Activated CD8-positive, alpha-beta memory T cell treated with anti-CD3 and anti-CD28 coated beads, Interleukin-2, amount 50 U/mL, for 48 hours (primary cell): ENCODE data around the gene ARHGEF4.

Source experiments
- DNase-seq: peaks from one replicate; pipeline ENCODE4 v3.0.0-alpha.2; 2020

ARHGEF4 gene

DNA sequence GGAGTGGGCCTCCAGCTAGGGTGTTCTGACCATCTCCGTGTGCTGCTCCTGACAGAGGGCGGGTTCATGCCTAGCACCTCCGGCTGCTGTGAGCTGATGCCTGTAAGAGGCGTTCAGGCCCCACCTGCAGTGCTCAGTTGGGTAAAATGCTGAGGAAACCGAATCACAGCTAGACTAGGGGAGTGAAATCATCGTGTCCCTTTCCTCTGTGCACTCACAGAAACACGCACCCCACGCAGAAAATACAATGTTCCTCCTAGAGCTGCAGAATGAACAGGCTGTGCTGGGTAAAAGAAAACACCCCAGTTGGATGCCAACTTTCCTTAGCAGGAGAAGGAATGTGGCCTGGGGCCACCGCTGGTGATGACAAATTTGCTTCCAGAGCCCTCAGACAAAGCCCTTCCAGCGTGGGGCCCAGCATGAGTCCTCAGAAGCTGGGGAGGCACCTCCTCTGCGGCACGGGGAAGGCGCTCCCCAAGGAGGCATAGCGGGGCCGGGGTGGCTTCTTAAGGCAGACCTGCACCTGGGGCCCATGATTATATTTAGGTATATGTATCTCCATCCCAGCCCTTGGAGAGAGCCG is 16.3 kb upstream of the ARHGEF4 start:
- DNase-seq = no peak

DNA sequence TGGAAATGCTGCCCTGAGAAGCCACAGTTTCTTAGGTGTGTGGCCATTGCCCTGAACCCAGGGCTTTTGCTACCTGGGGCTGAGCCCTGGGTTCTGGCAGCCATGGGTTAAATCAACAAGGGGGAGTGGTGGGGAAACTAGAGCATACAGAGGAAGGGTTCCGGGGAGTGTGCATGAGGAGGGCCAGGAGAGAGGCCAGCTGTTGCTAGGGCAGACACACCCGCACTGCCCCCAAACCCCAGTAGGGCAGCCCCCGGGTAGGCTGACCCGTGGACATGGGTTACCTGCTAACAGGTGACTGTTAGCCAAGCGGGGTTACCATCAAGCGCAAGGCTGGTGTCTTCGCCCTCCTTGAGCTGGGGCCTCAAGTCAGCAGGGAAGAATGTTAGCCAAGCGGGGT is 14.8 kb upstream of the ARHGEF4 start:
- no peak for DNase-seq

DNA sequence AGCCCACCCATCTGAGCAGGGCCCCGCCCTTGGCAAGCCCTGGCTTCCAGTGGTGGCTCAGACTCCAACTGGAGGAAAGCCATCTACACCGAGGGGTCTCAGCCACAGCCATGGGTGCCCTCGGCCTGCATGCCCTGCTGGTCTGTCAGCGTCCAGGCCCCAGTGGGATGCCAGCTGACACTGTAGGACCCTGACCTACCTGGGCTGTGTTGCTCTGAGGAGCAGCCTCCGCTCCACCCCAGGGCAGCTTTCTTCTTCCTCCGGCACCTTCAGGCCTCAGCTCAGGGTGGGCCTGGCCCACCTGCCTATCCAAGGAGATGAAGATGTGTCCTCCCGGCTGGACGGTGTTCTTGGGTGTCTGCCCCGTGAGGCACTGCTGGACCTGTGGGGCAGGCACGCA is 13.9 kb upstream of the ARHGEF4 start:
- no peak for DNase-seq

DNA sequence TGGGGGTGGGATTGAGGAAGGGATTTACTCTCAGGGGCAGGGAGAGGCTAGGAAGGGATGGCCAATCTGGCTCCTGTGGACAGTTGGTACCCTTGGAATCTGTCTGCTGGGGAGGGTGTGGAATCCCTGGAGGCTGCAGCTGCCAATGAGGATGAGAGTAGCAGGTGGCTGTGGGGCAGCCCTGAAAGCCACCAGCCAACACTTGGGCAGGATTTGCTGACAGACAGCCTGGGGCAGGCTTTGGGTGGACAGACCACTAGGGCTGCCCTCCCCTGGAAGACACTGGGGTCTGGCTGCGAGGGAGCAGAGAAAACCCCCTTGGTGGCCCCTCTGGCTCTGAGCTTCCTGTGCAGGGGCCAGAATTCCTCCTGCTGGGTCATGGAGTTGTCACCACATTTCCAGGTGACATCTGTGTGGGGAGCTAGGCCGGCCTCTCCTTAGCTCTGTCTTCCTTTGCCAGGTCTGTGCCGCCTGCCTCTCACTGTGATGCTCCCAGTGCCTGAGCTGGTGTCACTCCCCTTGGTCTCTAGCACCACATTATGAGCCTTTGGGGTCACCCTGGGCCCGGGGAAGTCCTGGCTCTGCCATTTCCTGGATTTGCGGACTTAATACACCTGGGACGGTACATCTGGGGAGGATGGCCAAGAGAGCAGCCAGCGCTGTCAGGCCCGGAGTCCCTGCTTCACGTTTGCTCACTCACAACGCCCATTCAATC is 13.4 kb upstream of the ARHGEF4 start:
- no peak for DNase-seq

DNA sequence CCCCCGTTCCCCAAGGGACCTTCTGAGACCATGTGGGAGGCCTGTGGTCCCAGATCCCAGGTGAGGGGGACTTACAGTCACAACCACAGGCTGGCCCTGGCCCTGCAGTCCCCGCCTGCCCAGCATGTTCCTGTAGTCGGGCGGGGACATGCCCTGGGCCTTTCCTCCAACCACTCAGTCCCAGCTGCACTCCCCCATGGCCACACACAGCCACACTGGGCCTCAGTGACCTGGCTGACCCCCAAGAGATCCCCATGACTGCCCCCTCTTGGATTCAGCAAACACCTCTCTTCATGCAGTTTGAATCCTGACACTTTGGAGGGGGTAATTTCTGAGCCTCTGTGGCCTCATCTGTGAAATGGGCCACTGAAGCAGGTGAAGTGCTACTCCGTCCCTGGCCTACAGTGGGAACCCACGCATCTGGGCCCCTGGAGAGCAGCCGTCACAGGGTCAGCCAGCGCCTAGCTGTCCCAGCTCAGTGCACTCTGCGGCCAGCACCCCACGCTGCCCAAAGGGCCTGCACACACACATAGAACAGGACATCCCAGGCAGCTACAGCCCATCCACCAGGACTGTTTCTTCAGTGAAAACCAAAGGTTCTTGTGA is 12.7 kb upstream of the ARHGEF4 start:
- DNase-seq = peak; percentile 68

DNA sequence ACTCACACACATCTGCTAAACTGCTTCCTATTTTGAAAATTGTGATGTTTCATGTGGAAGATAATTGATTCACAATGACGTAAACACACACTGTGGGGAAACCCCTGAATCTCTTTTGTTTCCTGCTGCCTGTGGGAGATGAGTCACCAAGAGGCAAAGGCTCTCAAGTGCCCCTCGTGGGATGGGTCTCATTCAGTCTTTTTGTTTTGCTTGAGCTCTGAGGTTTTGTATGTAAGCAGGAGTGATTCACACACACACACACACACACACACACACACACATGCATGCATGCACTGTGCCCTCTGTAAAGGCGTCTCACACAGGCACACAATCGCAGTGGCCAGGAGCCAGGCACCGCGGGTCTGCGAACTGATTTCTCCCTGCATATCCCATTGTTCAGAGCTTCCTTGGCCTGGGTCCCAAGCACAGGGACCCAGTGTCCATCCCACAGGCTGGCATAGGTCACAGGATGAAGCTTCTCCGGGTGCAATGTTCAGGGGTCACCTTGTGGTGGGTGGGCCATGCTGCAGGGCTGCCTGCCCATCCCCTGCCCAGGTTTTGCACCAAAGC is 12.1 kb upstream of the ARHGEF4 start:
- peak; percentile 74 for DNase-seq

DNA sequence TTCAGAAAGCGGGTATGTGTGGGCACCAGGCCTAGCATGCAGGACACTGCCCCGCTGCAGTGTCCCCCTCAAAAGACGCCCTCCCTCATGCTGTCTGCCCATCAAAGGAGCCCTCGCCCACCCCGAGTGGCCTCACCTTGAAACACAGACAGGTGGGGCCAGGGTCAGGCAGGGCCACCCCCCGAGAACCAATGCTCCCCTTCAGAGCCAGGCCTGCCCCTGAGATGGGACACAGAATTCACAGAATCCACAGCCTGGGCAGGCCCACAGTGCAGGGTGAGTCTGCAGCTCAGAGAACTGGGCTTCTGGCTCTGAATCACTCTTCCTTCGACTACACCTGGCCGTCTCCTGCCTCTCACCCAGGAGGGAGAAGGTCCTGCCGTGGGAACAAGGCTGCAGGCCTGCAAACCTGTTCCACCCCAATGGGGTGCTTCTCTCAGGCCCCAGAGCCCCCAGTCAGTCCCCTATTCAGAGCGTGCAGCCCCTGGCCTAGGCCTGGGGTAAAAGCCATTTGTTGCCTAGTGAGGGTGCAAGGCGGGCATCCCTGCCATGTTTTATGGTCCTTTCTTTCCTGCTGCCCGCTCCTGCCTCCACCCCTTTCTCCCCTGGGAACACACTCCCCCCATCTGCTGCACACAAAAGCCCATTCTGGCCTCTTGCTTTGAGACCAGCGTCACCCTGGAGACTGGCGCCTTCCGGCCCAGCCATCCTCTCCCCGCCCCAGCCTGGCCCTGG is 11.3 kb upstream of the ARHGEF4 start:
- no peak for DNase-seq

DNA sequence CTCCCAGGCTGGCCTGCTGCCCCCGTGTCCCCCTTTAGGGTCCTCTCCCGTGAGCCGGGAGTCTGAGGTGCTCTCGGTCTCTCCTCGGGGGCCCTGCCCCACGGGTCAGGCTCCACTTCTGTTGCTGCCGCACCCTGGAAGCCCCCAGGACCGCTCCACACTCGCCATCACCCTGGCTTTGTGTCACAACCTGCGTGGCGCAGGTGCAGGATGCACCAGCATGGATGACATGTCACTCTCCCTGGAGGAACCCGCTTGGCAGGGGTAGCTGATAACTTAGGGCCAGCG is 10.8 kb upstream of the ARHGEF4 start:
- no peak for DNase-seq

DNA sequence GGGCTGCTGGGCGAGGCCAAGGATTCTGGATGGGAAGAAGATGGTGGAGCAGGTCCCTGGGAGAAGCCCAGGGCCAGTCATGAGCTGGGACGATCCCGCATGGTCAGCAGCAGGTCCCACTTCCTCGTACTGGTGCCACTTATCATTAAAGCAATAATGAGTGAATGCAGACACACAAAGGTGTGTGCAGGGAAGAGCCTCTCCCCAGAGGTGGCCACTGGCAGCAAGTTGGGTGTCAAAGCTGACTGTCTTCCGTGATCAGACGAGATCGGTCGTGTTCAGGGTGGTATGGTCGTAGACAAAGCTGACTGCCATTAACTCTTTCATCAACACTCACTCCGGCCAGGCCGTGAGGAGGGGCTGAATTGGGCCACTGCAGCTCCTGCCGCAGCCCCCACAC is 10.3 kb upstream of the ARHGEF4 start:
- DNase-seq = no peak

DNA sequence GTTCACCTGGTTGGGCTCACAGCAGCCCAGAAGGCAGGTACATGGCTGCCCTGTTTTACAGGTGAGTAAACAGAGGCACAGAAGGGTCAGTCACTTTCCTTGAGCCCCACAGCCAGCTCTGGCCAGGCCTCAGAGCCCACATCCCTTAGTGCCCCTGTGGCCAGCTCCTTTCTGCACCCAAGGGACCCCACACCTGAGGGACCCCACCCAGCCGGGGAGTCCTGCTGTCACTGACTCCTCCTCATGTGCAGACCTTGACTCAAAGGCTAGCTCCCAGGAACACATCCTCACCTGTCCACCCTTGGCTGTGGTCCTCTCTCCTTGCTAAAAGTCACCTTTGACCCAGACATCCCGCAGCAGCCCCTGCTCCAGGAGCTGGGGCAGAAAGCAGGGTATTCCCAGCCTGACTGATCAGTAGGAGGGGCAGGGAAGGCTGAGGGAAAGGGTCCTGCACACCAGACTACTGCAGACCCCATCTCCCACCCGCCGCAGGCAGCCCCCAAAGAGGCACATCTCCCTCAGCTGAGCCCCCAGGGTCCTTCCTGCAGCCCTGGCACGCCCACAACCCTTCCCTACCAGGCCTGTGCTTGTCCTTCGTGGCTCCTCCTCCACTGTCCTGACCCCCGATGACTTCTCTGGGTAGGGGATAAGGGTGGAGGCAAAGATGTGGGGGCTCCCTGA is 9.8 kb upstream of the ARHGEF4 start:
- DNase-seq = no peak

DNA sequence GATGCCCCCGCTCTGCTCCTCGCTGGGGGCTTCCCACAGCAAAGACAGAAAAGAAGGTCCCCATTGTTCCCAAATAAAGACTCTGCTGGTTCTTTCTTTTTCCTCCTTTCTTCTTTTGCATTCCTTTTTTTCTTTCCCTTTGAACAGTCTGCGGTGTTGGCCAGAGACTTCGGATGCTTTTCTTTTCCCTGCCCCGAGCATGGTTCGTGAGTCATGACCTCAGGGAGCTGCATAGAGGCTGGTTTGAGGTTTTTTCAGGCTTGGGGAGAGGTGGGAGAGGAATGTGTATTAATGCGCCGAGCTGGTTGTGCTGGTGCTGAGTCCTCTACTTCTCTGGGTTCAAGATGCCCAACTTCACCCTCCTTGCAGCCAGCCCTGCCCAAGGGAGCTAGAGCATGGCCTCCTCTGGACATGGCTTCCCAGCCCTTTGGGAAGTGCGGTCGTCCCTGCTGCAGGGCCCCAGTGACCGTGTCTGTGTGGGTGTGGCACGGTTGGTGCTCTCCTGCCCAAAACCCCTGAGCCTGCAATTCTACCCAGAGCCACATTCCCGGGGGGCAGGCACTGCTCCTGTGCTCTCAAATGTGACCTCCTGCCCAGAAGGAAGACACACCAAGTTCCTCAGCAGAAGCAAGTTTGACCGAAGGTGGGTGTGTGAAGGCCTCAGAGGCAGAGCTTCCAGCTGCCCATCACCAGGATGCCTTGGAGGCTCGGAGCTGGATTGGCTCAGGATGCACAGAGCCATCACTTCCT is 9.0 kb upstream of the ARHGEF4 start:
- no peak for DNase-seq

DNA sequence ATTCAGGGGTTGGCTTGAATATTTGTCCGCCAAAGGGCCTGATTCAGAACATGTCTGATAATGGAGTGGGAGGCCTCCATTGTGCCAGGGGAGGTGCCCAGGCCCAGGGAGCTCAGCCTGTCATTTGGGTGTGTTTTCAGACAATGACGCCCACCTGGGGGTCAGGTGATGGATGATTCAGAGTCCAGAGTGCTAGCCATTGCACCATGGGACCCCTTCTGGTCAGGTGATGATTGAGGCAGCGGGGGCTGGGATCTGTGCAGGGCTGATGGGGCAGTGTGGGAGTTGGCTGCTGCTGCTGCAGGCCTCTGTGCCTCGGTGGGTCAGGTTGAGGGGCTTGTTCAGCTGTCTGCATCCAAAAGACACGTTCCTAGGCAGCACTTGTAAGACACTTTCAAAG is 8.3 kb upstream of the ARHGEF4 start:
- no peak for DNase-seq

DNA sequence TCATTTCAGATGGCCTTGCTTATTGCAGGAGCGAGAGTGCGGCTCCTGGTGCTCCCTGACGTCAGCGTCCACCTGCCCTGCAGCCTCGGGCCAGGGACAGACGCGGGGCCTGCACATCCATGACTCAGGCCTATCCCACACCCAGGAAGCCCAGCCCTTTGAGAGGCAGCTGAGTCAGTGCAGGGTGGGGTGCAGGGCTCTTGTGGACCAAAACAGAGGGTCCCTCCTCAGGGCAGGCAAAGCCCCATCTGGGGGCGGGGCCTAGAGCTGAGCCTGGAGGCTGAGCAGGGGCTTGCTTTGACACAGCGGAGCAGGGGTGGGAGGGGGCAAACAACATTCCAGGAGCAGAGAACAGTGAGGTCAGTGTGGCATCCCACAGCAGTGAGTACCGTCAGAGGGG is 7.7 kb upstream of the ARHGEF4 start:
- DNase-seq = no peak

DNA sequence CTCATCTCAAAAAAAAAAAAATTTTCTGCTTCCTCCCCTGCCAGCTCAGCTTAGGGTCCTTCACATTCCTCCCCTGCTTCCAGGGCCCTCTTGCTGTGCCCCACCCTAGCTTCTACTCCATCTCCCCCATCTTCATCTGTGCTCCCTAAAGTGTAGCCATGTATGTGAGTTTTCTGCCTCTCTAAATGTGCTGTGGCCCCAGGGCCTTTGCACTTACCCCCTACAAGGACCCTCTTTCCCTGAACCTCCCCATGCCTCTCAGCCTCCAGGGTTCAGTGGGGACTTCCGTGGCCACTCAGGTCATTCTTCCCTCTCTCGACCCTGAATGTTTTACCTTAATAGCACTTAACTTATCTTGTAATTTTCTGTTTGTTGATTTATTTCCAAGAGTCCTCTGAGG is 6.2 kb upstream of the ARHGEF4 start:
- DNase-seq = no peak

DNA sequence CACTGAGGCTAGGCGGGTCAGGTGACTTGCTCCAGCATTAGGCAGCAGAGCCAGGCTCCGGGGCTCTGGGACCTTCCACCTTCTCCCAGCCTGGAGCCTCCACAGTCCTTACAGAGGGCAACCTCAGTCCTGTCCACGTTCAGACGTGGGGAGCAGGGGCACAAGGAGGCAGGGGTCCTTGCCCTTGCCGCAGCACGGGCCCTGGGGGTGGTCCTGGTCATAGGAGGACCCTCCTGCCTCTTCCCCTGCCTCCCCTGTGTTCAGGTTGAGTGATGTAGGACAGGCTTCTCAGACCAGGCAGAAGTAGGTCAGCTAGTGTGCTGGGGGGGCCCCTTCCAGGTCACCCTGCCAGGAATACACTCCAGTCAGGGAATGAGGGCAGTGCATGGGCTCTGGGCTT is 5.4 kb upstream of the ARHGEF4 start:
- no peak for DNase-seq

DNA sequence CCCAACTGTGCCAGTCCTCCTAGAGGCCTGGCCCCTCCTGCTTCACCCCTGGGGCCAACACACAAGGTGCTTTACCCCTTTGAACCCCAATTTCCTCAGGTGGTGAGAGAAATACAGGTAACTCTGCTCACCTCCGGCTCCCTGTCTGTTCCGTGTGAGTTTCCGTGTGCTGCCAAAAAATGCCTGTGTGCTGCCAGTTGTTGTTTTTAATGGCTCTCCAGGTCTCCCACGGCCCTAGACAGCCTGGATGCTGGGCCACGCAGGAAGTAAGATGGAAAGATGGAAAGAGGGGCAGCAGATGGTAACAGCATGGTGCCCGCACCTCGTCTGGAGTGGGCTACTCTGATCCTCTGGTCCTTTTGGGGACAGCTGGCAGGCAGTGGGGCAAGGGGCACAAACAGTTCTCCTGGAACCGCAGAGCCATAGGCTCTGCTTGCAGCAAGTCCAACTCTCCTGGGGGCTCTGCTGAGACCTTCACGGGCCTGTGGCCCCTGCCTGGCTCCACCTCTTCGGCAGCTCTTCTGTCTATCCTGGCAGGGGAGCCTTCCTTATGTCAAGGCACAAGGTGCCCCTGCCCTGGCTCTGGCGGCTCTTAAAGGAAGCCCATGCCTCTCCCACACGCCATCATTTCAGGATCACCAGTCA is 4.3 kb upstream of the ARHGEF4 start:
- DNase-seq = no peak

DNA sequence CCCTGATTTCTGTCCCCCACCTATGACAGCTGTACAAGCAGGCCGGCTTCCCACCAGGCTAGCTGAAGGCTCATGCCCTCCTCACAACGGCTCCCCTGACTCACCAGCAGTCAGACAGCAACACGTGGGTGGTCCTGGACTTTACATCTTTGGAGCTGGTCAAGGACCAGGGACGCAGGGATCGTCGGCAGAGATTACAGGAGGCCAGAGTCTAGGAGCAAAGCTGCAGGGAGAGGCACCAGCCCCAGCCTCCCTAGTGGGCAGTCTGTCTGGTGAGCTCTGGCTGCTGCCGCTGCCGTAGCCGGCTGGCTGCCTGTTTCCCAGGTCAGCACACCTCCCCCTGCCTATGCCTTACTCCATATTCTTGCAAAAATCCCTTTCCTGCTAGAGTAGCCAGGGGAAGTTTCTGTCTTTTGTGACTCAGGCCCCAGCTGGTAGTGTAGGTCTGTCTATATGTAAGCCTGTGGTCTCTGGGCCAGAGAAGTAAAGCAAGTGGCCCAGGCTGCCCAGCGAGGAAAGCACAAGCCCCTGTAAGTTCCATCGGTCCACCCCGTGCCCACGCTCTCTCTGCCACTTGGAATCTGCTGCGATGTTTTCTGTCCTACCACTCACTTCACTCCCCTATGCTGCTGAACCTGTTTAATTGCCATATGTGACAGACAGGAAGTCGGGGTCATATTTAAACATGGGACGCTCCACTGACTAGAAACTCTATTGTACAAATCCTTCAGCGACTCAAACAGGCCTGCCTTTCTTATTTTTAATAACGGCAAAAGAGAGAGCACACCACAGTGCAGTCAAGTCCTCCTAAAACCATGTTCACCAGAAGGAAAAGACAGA is 2.4 kb upstream of the ARHGEF4 start:
- no peak for DNase-seq

DNA sequence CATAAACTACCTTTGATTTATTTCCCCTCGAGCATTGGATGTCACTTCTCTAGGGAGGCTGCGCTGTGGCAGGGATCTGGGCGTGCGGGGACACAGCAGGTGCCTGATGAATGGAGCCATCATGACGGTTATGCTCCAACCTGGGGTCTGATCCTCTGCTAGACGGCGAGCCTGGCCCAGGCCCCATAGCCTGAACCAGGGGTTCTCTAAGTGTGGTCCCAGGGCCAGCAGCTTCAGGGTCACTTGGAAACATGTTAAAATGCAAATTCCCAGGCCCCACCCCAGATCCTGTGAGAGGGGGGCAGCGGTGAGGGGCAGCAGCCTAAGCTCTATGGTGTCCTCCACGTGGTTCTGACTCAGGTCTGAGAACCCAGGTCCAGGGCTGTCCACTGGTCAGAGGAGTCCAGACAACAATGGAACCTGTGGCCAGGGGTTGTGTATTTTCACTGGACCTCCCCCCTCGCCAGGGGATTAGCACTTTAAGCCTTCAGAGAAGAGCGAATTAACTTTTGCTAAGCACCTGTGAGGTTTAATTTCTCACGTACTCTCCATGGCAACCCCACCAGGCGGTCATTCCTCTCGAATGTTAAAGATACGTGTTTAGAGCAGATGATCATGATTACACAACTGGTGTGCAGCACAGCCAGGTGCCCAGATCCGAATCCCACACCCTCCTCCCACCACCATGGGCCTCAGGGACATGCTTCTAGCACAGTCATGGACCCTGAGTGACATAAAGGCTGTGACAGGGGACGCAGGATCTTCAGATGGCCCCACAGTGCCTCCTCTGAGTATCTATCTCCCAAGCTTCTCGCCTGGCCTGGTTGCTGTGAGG is 1.6 kb upstream of the ARHGEF4 start:
- no peak for DNase-seq

DNA sequence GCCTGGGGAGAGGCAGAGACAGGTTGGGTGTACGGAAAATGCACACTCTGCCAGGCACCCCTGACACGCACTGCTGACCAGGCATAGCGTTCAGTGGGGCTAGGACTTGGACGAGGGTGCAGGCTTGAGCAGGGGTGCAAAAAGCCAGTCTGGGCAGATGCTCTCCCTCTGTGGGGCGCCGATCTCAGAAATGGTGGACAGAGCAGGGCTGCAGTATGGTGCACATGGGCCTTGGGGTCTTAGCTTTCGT is 1.0 kb upstream of the ARHGEF4 start:
- no peak for DNase-seq

DNA sequence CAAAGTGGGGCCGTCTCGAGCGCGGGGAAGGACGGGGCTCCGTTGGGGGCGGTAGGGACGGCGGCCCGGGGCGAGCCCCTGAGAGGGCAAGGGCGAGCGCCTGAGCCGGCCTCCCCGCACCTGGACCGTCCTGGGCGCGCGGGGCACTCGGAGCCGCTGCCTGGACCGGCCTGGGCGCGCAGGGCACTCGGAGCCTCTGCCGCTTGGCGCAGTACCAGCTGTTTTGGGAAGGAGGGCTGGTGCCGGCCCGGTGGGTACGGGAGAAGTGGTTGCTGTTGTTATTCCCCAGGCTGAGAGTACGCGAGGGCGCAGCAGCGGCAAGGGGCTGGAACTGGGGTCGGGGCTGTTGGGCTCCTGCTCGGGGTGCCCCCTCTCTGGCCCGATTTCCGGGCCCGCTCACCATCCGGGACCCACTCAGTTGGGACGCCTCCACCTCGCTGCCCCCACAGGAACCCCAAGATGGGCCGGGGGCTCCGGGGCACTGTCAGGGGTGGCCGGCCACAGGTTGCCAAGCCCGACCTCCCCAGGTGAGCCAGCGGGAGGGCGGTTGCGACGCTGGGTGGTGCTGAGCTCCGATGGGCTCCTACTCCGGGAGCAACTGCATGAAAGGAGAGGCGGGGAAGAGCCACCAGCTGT is 579 bp downstream of the ARHGEF4 start:
- no peak for DNase-seq
